RWPE1 (cell line): ENCODE data around the gene KCTD16.

Experiments used
- CTCF ChIA-PET: fragments of 350-600 bp; sonication (Branson Sonifier 250); formaldehyde crosslinking; extraction: SDS; loops from one replicate; lab custom pipeline; 2021; lab: Yijun Ruan, JAX
- POLR2A ChIA-PET: fragments of 400-600 bp; formaldehyde crosslinking; extraction: SDS; loops from one replicate; lab custom pipeline; 2020; ENCODE audit warnings: antibody characterized with exemption; ENCODE audit not compliant: low non-redundant PET; lab: Yijun Ruan, JAX
- DNase-seq: peaks from one replicate; pipeline ENCODE4 v3.0.0; 2012; ENCODE audit warnings: low spot score
- H3K27ac ChIP-seq: fragments of 450-650 bp; 2 replicates; pipeline ENCODE4 v1.5.1; 2017
- CTCF ChIP-seq: fragments of 450-650 bp; conservative IDR thresholded peaks from 2 replicates; pipeline ENCODE4 v1.5.1; 2017; ENCODE audit warnings: low read depth, mild to moderate bottlenecking

Gene KCTD16

GRCh38 chr5:144391044-144391443, 220.4 kb downstream of the KCTD16 start:
- no peak for TF ChIP-seq CTCF
- no peak for DNase-seq
- H3K27ac ChIP-seq = no peak overlapping the region
- ChIA-PET POLR2A (no interaction called here), CTCF (interaction anchor here (0.5 to 4.0 kb wide), 3 partner anchors 9 to 187 kb away, joined by 4 to 19 read pairs (median 4); no protein-coding TSS in a partner anchor)

GRCh38 chr5:144393641-144394435, 223.2 kb downstream of the KCTD16 start:
- DNase-seq = no peak
- POLR2A ChIA-PET = no interaction called here
- H3K27ac ChIP-seq = no peak overlapping the region
- no peak for TF ChIP-seq CTCF
- CTCF ChIA-PET = interaction anchor here (0.6 to 0.7 kb wide), 2 partner anchors 144 to 150 kb away, joined by 3 to 5 read pairs; no protein-coding TSS in a partner anchor

GRCh38 chr5:144395704-144396103, 225.0 kb downstream of the KCTD16 start:
- no peak overlapping the region for H3K27ac ChIP-seq
- no peak for DNase-seq
- POLR2A ChIA-PET = interaction anchor here (0.6 kb wide), 1 partner anchor 9 kb away, joined by 10 read pairs; no protein-coding TSS in a partner anchor
- TF ChIP-seq CTCF = no peak
- CTCF ChIA-PET = no interaction called here

- DNase-seq = no peak
- TF ChIP-seq CTCF = no peak
- no peak overlapping the region for H3K27ac ChIP-seq
- ChIA-PET CTCF (interaction anchor here (0.6 kb wide), 1 partner anchor 1328 kb away, joined by 4 read pairs; no protein-coding TSS in a partner anchor), POLR2A (no interaction called here)
Observed at GRCh38 chr5:144403058-144403457, 232.4 kb downstream of the KCTD16 start.

- TF ChIP-seq CTCF = no peak
- ChIA-PET POLR2A (no interaction called here), CTCF (interaction anchor here (0.6 kb wide), 1 partner anchor 1327 kb away, joined by 4 read pairs; no protein-coding TSS in a partner anchor)
- no peak overlapping the region for H3K27ac ChIP-seq
- DNase-seq = no peak
Observed at GRCh38 chr5:144403817-144404420, 233.2 kb downstream of the KCTD16 start.

GRCh38 chr5:144404672-144405071, 234.0 kb downstream of the KCTD16 start:
- CTCF ChIA-PET = no interaction called here
- POLR2A ChIA-PET = no interaction called here
- no peak for DNase-seq
- H3K27ac ChIP-seq = no peak overlapping the region
- TF ChIP-seq CTCF = no peak
